Upper lobe of left lung (tissue), 4 donors: ENCODE results near the gene FAM118A.

Source experiments
- EP300 ChIP-seq, 4 donors: sonication (generic); formaldehyde crosslinking; IDR thresholded peaks; one replicate each; pipeline ENCODE4 v1.5.1; 2017; ENCODE audit warnings: antibody characterized with exemption in 4 of 4, control low read depth in 2 of 4
- POLR2AphosphoS5 ChIP-seq, 2 donors: sonication (generic); formaldehyde crosslinking; IDR thresholded peaks; one replicate each; pipeline ENCODE4 v1.5.1; 2017; ENCODE audit warnings: antibody characterized with exemption in 2 of 2
- TF ChIP-seq, protein P1 (sequence below), 6 experiments: fragments of 450-650 bp in 4 of 6; fragments of 200-600 bp in 2 of 6; sonication (generic) in 2 of 6; IDR thresholded peaks; one replicate each; pipeline ENCODE4 v1.5.1; 2016 to 2019; ENCODE audit warnings: antibody characterized with exemption in 6 of 6

GRCh38 chr22:45285263-45286058 is 24.3 kb upstream of the FAM118A start:
- TF ChIP-seq, protein P1, sequence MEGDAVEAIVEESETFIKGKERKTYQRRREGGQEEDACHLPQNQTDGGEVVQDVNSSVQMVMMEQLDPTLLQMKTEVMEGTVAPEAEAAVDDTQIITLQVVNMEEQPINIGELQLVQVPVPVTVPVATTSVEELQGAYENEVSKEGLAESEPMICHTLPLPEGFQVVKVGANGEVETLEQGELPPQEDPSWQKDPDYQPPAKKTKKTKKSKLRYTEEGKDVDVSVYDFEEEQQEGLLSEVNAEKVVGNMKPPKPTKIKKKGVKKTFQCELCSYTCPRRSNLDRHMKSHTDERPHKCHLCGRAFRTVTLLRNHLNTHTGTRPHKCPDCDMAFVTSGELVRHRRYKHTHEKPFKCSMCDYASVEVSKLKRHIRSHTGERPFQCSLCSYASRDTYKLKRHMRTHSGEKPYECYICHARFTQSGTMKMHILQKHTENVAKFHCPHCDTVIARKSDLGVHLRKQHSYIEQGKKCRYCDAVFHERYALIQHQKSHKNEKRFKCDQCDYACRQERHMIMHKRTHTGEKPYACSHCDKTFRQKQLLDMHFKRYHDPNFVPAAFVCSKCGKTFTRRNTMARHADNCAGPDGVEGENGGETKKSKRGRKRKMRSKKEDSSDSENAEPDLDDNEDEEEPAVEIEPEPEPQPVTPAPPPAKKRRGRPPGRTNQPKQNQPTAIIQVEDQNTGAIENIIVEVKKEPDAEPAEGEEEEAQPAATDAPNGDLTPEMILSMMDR (IDR thresholded peaks at IDR 0.05): no peak
- no peak for TF ChIP-seq EP300 (IDR thresholded peaks at IDR 0.05)
- TF ChIP-seq POLR2AphosphoS5 (IDR thresholded peaks at IDR 0.05): no peak
